Memory B cell (primary cell): ENCODE data around the gene TMEFF1.

Source experiments
- ATAC-seq: fragments of 150-1000 bp; cut with Tn5 transposase; 2 replicates; pipeline ENCODE4 v1.10.0; 2021; ENCODE audit warnings: low read depth, mild to moderate bottlenecking, moderate library complexity
- DNase-seq, 2 donors: peaks; one replicate each; pipeline ENCODE4 v3.0.0; 2022; ENCODE audit warnings: low spot score in 2 of 2
- H3K27ac Mint-ChIP-seq: one replicate; pipeline ENCODE4 v1.8.0; 2022; ENCODE audit warnings: mild to moderate bottlenecking, moderate library complexity, mixed read lengths
- H3K27me3 Mint-ChIP-seq: one replicate; pipeline ENCODE4 v1.8.0; 2022; ENCODE audit warnings: mixed read lengths
- H3K36me3 Mint-ChIP-seq: one replicate; pipeline ENCODE4 v1.8.0; 2022; ENCODE audit warnings: mild to moderate bottlenecking, mixed read lengths
- H3K4me1 Mint-ChIP-seq: one replicate; pipeline ENCODE4 v1.8.0; 2022; ENCODE audit warnings: mixed read lengths
- H3K4me3 Mint-ChIP-seq: one replicate; pipeline ENCODE4 v1.8.0; 2022; ENCODE audit warnings: mild to moderate bottlenecking, moderate library complexity, mixed read lengths
- H3K9me3 Mint-ChIP-seq: one replicate; pipeline ENCODE4 v1.8.0; 2022; ENCODE audit warnings: mixed read lengths

TMEFF1 gene, protein sequence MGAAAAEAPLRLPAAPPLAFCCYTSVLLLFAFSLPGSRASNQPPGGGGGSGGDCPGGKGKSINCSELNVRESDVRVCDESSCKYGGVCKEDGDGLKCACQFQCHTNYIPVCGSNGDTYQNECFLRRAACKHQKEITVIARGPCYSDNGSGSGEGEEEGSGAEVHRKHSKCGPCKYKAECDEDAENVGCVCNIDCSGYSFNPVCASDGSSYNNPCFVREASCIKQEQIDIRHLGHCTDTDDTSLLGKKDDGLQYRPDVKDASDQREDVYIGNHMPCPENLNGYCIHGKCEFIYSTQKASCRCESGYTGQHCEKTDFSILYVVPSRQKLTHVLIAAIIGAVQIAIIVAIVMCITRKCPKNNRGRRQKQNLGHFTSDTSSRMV

DNA sequence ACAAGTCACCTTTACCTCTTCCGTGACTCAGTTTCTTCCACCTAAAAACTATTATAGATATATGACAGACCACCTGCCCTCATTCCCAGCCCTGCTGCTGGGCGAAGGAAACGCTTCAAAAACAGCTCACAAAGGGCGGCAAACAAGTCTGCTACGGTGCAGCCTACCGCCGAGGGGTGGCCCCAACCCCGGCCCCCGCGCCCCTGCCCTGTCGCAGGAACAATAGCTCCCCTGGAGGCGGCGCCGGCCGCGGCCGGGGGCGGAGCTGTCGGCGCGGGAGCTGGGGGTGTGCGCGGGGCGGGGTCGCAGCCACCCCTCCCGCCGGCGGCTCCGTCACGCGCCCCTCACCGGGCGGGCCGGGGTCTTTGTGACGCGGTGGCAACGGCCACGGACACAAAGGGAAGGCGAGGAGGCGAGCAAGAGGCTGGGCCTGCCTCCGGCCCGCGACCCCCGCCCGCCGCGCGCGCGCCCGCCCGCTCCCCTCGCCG lies at the start of gene TMEFF1:
Gene TMEFF1 (plus strand): TSS at position 362 of the 488 bp plus-strand sequence. CDS start 396 bp downstream, outside the sequence.
- Mint-ChIP-seq H3K36me3 (no peaks in the 10 kb centered on the region), H3K27me3 (peaks cover 15% of the 10 kb centered on the region)
- DNase-seq = peak; percentile 12 to 34

DNA sequence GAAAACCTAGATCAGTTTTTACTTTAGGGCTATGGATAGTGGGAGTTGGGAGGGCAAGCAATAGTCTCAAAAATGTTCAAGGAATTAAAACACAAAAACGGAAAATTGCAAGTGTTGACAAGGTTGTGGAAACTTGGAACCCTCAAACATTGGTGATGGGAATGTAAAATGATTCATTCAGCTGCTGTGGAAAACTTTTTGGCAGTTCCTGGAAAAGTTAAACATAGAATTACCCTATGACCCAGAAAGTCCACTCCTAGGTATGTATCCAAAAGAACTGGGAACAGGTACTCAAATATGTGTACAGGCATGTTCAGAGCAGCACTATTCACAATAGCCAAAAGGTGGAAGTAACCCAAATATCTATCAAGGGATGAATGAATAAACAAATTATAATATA lies 47.2 kb upstream of the TMEFF1 start:
- ATAC-seq (no peak), DNase-seq (no peak)
- Mint-ChIP-seq H3K36me3 (no peaks in the 10 kb centered on the region), H3K27me3 (peaks cover 3% of the 10 kb centered on the region), H3K4me1 (peaks cover 29% of the 10 kb centered on the region), H3K9me3 (no peaks in the 10 kb centered on the region), H3K27ac (peak overlapping the region; percentile 93), H3K4me3 (peak overlapping the region; percentile 98)

More for the DNA sequence above, at the start of gene TMEFF1:
- Mint-ChIP-seq H3K4me3 (peak within 1 kb of the TSS; percentile 71), H3K4me1 (peaks cover 11% of the 10 kb centered on the region), H3K27ac (no peak within 1 kb of the TSS), H3K9me3 (no peaks in the 10 kb centered on the region)
- peak; percentile 69 for ATAC-seq

GRCh38 chr9:100426189-100426529 lies 46.8 kb upstream of the TMEFF1 start:
- Mint-ChIP-seq H3K9me3 (no peaks in the 10 kb centered on the region), H3K27ac (peak overlapping the region; percentile 93), H3K4me1 (peaks cover 29% of the 10 kb centered on the region), H3K4me3 (peak overlapping the region; percentile 98), H3K36me3 (no peaks in the 10 kb centered on the region), H3K27me3 (peaks cover 3% of the 10 kb centered on the region)
- ATAC-seq = no peak
- no peak for DNase-seq

DNA sequence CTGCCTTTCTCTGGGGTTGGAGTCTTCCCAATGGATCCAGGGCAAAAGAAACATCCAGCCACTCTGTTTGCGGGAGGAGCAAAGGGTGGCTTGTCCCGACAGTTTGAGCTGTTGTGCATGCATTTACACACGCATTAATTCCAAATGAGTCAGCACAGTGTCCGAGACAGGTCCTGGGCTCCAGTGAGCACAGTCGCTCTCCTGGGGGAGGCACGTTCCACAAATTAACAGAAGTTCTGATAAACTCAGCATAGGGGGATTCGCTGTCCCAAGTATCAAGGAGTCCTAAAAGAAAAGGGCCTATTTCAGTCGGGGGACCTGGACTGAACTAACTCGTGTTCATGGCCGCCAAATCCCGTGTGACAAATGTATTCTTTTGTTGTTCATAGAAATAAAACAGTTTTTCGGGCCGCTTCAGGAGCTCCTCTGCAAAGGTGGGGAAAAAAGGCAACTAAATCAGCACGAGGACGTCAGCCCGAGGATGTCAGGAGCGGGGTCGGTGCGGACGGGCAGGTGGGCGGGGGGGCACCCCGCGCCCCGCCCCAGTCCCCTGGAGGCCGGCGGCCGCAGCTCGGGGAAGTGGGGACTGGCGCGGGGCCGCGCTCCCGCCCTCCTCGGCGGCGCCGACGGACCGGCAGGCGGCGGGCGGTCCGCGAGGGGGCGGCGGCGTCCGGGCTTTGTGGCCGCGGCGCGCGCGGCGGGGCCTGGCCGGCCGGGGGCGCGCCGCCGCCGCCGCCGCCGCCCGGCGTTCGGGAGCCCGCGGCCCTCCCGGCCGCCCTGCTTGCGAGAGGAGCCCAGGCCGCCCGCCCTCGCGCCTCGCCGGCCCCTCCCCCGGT lies 46.2 kb upstream of the TMEFF1 start, which contains the start of gene MSANTD3:
Gene MSANTD3 (plus strand): TSS at position 614 of the 836 bp plus-strand sequence. CDS start 14,796 bp downstream, outside the sequence.
- Mint-ChIP-seq H3K9me3 (no peaks in the 10 kb centered on the region), H3K4me3 (peak within 1 kb of the TSS; percentile 98), H3K4me1 (peaks cover 32% of the 10 kb centered on the region), H3K36me3 (no peaks in the 10 kb centered on the region), H3K27ac (peak within 1 kb of the TSS; percentile 93), H3K27me3 (peaks cover 2% of the 10 kb centered on the region)
- DNase-seq = peak; percentile 27 to 31
- ATAC-seq = peak; percentile 78

GRCh38 chr9:100427366-100428263 lies 45.3 kb upstream of the TMEFF1 start:
- H3K4me1 Mint-ChIP-seq = peaks cover 37% of the 10 kb centered on the region
- H3K27ac Mint-ChIP-seq = peak overlapping the region; percentile 35
- peak; percentile 7 to 50 for DNase-seq
- no peaks in the 10 kb centered on the region for H3K9me3 Mint-ChIP-seq
- no peaks in the 10 kb centered on the region for H3K36me3 Mint-ChIP-seq
- H3K4me3 Mint-ChIP-seq = peak overlapping the region; percentile 81
- peak; percentile 43 for ATAC-seq
- no peaks in the 10 kb centered on the region for H3K27me3 Mint-ChIP-seq

GRCh38 chr9:100428871-100429654 lies 43.9 kb upstream of the TMEFF1 start:
- Mint-ChIP-seq H3K4me1 (peaks cover 44% of the 10 kb centered on the region), H3K36me3 (no peaks in the 10 kb centered on the region), H3K4me3 (no peak overlapping the region), H3K27ac (peak overlapping the region; percentile 4), H3K27me3 (no peaks in the 10 kb centered on the region), H3K9me3 (no peaks in the 10 kb centered on the region)
- no peak for ATAC-seq
- DNase-seq = no peak

DNA sequence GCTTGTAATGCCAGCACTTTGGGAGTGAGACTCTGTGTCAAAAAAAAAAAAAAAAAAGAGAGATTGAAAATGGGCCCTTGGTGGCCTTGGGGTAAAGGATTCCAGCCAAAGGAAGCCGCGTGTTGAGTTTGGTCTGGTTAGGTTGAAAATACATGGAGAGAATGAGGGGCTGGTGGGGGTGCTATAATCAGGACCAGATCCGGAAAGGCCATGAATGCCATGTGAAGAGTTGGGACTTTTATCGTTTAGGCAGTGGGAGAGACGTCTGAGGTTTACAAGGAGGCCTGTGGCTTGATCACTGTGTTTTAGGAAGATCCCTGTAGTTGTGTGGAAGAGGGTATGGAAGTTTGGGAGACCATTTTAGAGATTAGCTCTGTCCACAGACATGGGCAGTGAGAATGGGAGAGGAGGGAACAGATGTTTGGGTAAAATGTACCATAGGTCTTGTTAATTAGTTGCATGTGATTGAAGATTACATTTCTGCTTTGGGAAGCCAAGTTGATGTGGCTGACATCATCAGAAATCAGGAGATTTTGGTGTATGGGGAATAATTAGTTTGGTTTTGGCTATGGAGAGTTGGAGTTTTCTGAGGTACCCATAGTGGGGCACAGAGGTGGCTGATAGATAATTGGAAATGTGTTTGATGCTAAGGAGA lies 42.5 kb upstream of the TMEFF1 start:
- no peaks in the 10 kb centered on the region for H3K27me3 Mint-ChIP-seq
- no peak overlapping the region for H3K4me3 Mint-ChIP-seq
- ATAC-seq (no peak), DNase-seq (no peak)
- H3K9me3 Mint-ChIP-seq = no peaks in the 10 kb centered on the region
- H3K4me1 Mint-ChIP-seq = peaks cover 48% of the 10 kb centered on the region
- H3K36me3 Mint-ChIP-seq = peaks cover 3% of the 10 kb centered on the region
- H3K27ac Mint-ChIP-seq = peak overlapping the region; percentile 1

DNA sequence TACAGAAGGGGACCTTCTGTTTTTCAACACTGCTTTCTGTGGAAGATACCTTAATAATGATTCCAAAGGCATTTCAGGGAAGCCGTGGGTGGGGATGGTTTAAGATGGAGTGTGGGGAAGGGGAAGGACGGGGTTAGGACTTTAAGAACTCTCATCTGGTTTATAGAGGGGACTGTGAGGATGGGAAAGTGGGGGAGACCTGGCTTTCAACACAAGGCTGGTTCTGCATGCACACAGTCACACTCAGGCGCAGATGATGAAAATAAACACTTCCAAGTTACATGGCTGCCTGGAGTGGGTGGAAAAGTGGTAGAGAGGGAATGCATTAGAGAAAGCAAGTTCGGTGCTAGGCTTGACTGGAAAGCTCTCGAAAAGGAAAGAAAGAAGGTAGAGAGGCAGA lies 41.1 kb upstream of the TMEFF1 start:
- H3K27me3 Mint-ChIP-seq = no peaks in the 10 kb centered on the region
- H3K4me1 Mint-ChIP-seq = peaks cover 40% of the 10 kb centered on the region
- no peak overlapping the region for H3K4me3 Mint-ChIP-seq
- no peak overlapping the region for H3K27ac Mint-ChIP-seq
- ATAC-seq = no peak
- DNase-seq = no peak
- H3K36me3 Mint-ChIP-seq = peaks cover 5% of the 10 kb centered on the region
- no peaks in the 10 kb centered on the region for H3K9me3 Mint-ChIP-seq

DNA sequence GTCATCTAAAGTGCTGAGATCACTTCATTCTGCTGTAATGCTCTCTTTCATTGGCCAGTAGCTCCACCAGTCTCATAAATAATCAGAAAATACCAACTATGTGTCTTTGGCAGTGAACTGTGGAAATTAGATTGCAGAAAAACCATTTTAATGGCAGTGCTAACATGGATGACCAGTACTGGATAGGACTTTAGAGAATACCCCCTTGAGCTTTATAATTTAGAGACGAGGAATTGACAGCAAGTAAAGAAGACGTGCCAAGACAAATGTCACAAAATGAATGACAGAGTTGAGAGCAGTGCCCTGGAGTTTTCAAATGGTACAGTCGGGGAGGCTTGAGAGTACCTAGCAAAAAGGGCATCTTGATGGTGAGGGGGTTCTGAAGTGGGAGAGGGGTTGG lies 40.2 kb upstream of the TMEFF1 start:
- no peaks in the 10 kb centered on the region for H3K27me3 Mint-ChIP-seq
- ATAC-seq (no peak), DNase-seq (no peak)
- no peak overlapping the region for H3K4me3 Mint-ChIP-seq
- H3K36me3 Mint-ChIP-seq = peaks cover 5% of the 10 kb centered on the region
- H3K27ac Mint-ChIP-seq = no peak overlapping the region
- peaks cover 42% of the 10 kb centered on the region for H3K4me1 Mint-ChIP-seq
- no peaks in the 10 kb centered on the region for H3K9me3 Mint-ChIP-seq

GRCh38 chr9:100436571-100436970 lies 36.4 kb upstream of the TMEFF1 start:
- Mint-ChIP-seq H3K4me3 (no peak overlapping the region), H3K27ac (no peak overlapping the region), H3K36me3 (peaks cover 5% of the 10 kb centered on the region), H3K27me3 (no peaks in the 10 kb centered on the region), H3K4me1 (peaks cover 21% of the 10 kb centered on the region), H3K9me3 (no peaks in the 10 kb centered on the region)
- ATAC-seq = no peak
- no peak for DNase-seq

- peak; percentile 59 for ATAC-seq
- peaks cover 11% of the 10 kb centered on the region for H3K4me1 Mint-ChIP-seq
- H3K4me3 Mint-ChIP-seq = no peak overlapping the region
- H3K9me3 Mint-ChIP-seq = no peaks in the 10 kb centered on the region
- DNase-seq = peak; percentile 57 to 59
- no peaks in the 10 kb centered on the region for H3K27me3 Mint-ChIP-seq
- peaks cover 12% of the 10 kb centered on the region for H3K36me3 Mint-ChIP-seq
- no peak overlapping the region for H3K27ac Mint-ChIP-seq
Observed at GRCh38 chr9:100437860-100438805, 34.8 kb upstream of the TMEFF1 start.

DNA sequence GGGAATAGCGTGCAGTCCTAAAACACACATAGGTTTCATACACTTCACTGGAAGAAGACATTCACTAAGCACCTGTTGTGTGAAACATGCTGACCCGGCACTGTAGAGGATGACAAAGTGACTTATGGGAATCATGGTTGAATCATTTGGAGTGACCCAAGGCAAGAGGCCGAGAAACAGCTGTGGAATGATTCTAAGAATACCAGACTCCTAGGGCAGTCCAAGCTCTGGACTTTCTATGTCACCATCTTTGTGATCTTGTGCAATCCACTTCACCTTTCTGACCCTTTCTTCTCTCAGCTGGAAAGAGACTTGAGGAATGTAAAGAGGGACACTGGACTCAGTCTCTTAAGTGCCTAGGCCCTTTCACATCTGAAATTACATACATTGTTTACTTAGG lies 32.9 kb upstream of the TMEFF1 start:
- Mint-ChIP-seq H3K27me3 (no peaks in the 10 kb centered on the region), H3K36me3 (peaks cover 8% of the 10 kb centered on the region), H3K4me3 (no peak overlapping the region), H3K9me3 (no peaks in the 10 kb centered on the region), H3K27ac (no peak overlapping the region), H3K4me1 (peaks cover 7% of the 10 kb centered on the region)
- DNase-seq (no peak), ATAC-seq (no peak)
